A549 (cell line): ENCODE data around the gene PRR11.

ENCODE experiments used
- CTCF ChIP-seq: fragments of >200 bp; sonication (Bioruptor Twin); formaldehyde crosslinking; IDR thresholded peaks from 3 replicates; pipeline ENCODE4 v1.5.1; 2016
- PBX3 ChIP-seq: IDR thresholded peaks from 2 replicates; pipeline ENCODE4 v1.6.1; 2012
- REST ChIP-seq: fragments of 200-600 bp; sonication (generic); IDR thresholded peaks from 2 replicates; pipeline ENCODE4 v1.6.1; 2016; ENCODE audit warnings: antibody characterized with exemption, mild to moderate bottlenecking, moderate library complexity

- TF ChIP-seq REST (no peak), CTCF (peak; percentile 71), PBX3 (no peak)
Observed at GRCh38 chr17:59220328-59221158, 65.0 kb downstream of the PRR11 start, which contains the start of gene GDPD1.
